HEK293 (cell line): ENCODE data around the gene SLC5A12.

Experiments
- ZNF501 ChIP-seq: fragments of 450-650 bp; formaldehyde crosslinking; IDR thresholded peaks from 2 replicates; pipeline ENCODE4 v1.5.1; 2016; ENCODE audit warnings: missing biosample characterization, missing genetic modification characterization
- ZNF561 ChIP-seq: fragments of 450-650 bp; IDR thresholded peaks from 2 replicates; pipeline ENCODE4 v1.5.1; 2018; ENCODE audit warnings: missing biosample characterization, missing genetic modification characterization, borderline replicate concordance

DNA sequence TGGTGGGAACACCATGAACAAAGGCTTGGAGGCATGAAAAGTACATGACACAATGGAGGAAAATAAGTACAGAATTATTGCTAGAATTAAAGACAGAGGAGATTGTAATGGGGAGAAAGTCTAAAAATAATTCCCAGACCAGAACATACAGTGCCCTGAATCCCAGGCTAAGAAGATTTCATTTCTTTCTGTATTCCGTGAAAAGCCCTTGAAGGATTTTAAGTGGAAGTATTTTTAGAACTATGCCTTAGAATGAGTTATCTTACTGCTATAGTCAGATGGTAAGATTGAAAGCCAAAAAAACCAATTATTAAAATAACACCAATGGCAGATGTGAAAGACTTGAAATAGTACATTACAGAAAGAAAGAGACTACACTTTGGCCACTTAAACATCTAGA lies 36.1 kb upstream of the SLC5A12 start:
- no peak for TF ChIP-seq ZNF561
- no peak for TF ChIP-seq ZNF501
